Lower leg skin (tissue), 4 donors: Measurements from ENCODE around the gene MRPL36. TPM values are rescaled to one million over a fixed set of nuclear protein-coding genes. Genes with fewer than 3 reads are reported as not detected.

ENCODE experiments used
- DNase-seq, 2 donors: peaks; one replicate each; pipeline ENCODE4 v3.0.0-alpha.2; 2019; ENCODE audit warnings: low spot score in 2 of 2
- H3K4me3 ChIP-seq: fragments of 200-600 bp; sonication (generic); 2 replicates; pipeline ENCODE4 v1.5.1; 2017; ENCODE audit warnings: mild to moderate bottlenecking, low read depth; ENCODE audit not compliant: poor library complexity, severe bottlenecking
- POLR2A ChIP-seq, 2 donors: fragments of 450-650 bp; IDR thresholded peaks; one replicate each; pipeline ENCODE4 v1.6.1; 2016 to 2017; ENCODE audit warnings: antibody characterized with exemption in 2 of 2, mild to moderate bottlenecking in 1 of 2, moderate library complexity in 1 of 2
- WGBS, 2 donors: methylation state at CpG; one replicate each; pipeline ENCODE4 v1.1.5; 2018; 5-methylcytosine and 5-hydroxymethylcytosine counted together
- intact Hi-C: fragments of 100-400 bp; cut with DNase I; formaldehyde crosslinking; loops from one replicate; pipeline ENCODE4 v1.15.0; 2023; ENCODE audit warnings: low total_unique reads
- total RNA-seq, 4 donors: library from RNA; depleted of rRNA; stranded (reverse); fragments of >200 nt; gene quantifications; one replicate each; pipeline ENCODE4 v1.1.0, GENCODE V29; 2016
- TF ChIP-seq, protein P1 (sequence below), 3 donors: fragments of 450-650 bp; IDR thresholded peaks; one replicate each; pipeline ENCODE4 v1.5.1; 2016; ENCODE audit warnings: antibody characterized with exemption in 3 of 3, mild to moderate bottlenecking in 3 of 3, moderate library complexity in 2 of 3

Gene MRPL36
- total RNA-seq, 4 donors from 2014 or later, result 34.6 to 59.4 (median 42.6) TPM

DNA sequence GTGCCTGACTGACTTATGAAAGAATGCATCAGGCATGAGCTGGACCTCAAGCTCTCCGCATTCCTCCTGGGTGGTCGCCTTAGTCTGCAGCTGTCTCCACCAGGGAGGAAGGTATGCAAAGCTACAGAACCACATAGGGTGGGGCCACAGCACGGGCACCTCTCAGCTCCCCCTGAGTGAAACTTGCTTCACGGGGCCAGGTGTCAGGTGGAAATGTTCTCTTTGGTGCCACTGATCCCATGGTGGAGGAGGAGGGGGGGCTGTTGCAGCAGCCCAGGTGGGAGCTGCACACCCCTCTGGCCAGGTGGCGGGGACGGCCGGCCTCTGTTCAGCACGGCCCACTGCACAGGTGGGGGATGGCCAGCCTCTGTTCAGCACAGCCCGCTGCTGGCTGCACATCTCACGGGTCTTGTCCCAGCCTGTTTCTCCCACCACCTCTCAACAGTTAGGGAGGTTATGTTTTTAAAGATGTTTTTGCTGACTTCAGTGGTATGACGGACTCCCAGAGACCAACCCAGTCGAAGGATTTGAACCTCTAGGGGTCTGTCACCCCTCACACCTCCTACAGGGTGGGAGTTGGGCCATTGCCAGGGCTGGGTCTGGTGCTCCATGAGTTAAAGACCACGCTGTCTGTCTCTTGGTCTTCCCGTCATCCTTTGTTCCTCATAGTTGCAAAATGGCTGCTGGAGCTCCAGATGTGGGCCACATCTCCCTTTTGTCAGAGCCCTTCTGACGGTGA lies 34.3 kb downstream of the MRPL36 start:
- TF ChIP-seq, protein P1, sequence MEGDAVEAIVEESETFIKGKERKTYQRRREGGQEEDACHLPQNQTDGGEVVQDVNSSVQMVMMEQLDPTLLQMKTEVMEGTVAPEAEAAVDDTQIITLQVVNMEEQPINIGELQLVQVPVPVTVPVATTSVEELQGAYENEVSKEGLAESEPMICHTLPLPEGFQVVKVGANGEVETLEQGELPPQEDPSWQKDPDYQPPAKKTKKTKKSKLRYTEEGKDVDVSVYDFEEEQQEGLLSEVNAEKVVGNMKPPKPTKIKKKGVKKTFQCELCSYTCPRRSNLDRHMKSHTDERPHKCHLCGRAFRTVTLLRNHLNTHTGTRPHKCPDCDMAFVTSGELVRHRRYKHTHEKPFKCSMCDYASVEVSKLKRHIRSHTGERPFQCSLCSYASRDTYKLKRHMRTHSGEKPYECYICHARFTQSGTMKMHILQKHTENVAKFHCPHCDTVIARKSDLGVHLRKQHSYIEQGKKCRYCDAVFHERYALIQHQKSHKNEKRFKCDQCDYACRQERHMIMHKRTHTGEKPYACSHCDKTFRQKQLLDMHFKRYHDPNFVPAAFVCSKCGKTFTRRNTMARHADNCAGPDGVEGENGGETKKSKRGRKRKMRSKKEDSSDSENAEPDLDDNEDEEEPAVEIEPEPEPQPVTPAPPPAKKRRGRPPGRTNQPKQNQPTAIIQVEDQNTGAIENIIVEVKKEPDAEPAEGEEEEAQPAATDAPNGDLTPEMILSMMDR (IDR thresholded peaks at IDR 0.05), result no peak
- TF ChIP-seq POLR2A (IDR thresholded peaks at IDR 0.05), result no peak
- DNase-seq, result peak in 1 of 2 donors; percentile 72
- intact Hi-C loops, result no loop called here
- WGBS, 2 donors, result 70 to 71% methylated on average over 14 of the region's 15 CpGs
- no peak overlapping the region for H3K4me3 ChIP-seq

DNA sequence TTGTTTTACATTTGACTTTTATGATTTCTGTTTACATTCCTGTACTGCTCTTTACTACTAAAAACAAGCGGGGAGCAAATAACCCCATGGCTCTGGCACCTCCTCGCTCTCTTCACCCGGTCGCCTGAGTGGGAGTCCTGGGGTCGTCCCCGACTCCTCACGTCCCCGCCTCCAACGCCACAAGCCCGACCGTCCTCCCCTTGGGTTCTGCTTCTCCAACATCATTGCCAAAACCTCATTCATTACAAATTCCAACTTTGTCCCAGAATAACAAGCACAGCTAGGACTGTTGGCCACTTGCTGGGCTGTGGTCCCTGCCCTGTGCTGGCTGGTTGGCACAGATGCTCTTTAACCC lies 35.1 kb downstream of the MRPL36 start:
- no peak overlapping the region for H3K4me3 ChIP-seq
- intact Hi-C loops, result no loop called here
- TF ChIP-seq POLR2A (IDR thresholded peaks at IDR 0.05), result no peak
- TF ChIP-seq, protein P1 (IDR thresholded peaks at IDR 0.05), result no peak
- 75 to 78% methylated on average over 11 of the region's 11 CpGs for WGBS, 2 donors
- peak in 1 of 2 donors; percentile 70 for DNase-seq

DNA sequence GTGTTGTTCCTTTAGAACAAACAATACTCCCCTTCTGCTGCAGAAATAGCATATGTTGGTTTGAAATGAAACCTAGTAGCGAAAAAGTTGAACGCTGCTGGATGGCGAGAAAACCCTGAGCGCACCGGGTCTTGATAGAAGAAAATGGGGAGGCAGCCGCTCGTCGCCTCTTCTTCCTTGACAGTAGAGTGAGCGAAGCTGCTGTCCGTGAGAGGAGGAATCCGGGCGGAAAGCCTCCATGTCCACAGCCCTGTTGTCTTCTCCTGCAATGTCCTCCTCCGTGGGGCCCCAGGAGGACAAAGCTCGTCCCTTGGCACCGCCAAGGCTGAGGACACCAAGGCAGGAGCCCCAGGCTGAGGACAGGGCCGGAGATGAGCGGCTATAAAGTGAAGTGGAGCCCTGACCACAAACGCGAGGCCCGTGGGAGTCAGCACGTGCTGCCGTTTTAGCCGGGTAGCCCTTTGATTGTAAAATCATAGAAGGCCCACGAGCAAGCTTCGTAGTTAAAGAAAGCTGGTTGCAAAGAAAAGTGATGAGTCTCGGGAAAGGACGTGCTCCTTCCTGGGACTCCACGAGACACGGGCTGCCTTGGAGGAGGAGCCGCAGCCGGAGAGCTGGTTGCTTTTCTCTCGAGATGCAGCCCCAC lies 35.6 kb downstream of the MRPL36 start:
- intact Hi-C loops, result no loop called here

DNA sequence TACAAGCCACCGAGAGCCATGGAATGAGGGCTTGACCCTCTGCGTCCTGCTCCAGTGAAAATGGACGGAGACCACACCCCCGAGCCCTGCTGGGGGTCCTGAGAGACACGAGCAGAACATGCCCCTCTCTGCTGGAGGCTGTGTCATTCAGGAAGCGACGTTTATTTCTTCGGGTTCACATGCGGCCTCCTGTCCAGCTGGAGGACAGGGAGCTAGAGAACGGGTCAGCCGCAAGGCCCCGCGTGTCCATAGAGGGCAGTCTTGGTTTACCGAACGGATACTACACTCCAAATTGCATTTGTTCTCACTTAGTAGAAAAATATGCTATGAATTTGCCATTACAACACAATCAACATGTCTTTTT lies 36.1 kb downstream of the MRPL36 start:
- intact Hi-C loops, result no loop called here
- 35 to 42% methylated on average over 14 to 15 of the region's 15 CpGs for WGBS, 2 donors
- DNase-seq, result peak; percentile 35 to 89
- H3K4me3 ChIP-seq, result no peak overlapping the region
- TF ChIP-seq, protein P1 (IDR thresholded peaks at IDR 0.05), result no peak
- TF ChIP-seq POLR2A (IDR thresholded peaks at IDR 0.05), result no peak

More for the DNA sequence above, 35.6 kb downstream of the MRPL36 start:
- no peak overlapping the region for H3K4me3 ChIP-seq
- WGBS, 2 donors, result 71 to 75% methylated on average over 32 of the region's 32 CpGs
- peak in 1 of 2 donors; percentile 82 for DNase-seq
- TF ChIP-seq, protein P1 (IDR thresholded peaks at IDR 0.05), result no peak
- TF ChIP-seq POLR2A (IDR thresholded peaks at IDR 0.05), result no peak

DNA sequence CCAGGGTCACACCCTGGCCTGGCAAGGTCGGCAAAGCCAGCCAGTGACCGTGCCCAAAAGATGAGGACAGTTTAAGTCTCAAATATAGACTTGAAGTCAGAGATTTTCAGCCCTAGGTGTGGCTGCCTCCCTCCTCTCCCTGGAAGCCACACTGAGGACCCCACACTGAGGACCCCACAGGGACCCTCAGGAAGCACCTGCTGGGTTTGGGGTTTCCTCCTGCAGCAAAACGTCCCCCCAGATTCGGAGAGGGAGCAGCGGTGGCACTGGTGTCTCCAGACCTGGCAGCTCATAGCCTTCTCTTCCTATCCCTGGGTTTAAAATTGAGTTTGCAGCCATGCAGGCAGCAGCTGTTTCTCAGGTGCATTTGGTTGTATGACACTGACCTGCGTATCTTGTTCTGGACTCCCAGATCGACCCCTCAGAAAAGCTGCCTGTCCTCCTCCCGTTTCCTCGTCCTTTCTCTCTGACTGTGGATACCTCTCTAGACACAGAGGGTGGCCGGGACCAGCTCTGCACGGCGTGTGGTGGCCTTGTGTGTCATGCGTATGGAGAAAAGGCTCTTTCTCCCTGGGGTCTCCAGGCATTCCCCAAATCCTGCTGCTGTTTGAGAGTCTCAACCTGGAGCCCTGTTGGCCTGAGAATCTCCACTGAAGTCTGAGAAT lies 36.6 kb downstream of the MRPL36 start:
- TF ChIP-seq, protein P1 (IDR thresholded peaks at IDR 0.05), result no peak
- no peak for TF ChIP-seq POLR2A (IDR thresholded peaks at IDR 0.05)
- no peak overlapping the region for H3K4me3 ChIP-seq
- DNase-seq, result peak in 1 of 2 donors; percentile 71
- intact Hi-C loops, result no loop called here
- WGBS, 2 donors, result 77 to 82% methylated on average over 13 of the region's 13 CpGs
